Heart right ventricle (tissue), 16 donors: ENCODE results near the gene PRF1. TPM values are rescaled to one million over a fixed set of nuclear protein-coding genes. Genes with fewer than 3 reads are reported as not detected.
"Not testable (repeated sequence)": the region's sequence is repeated elsewhere in the genome, so short reads cannot be mapped to it uniquely, and the experiment has no call there.

Source experiments
- ATAC-seq, 8 donors: fragments of 200-7000 bp; cut with Tn5 transposase; one replicate each; pipeline ENCODE4 v1.9.1; 2020; ENCODE audit warnings: mild to moderate bottlenecking in 8 of 8, moderate library complexity in 8 of 8, moderate number of reproducible peaks in 1 of 8
- DNase-seq, 2 donors: peaks; one replicate each; pipeline ENCODE4 v3.0.0-alpha.2; 2020
- H3K27ac ChIP-seq, 10 donors: fragments of 200-600 bp; sonication (generic) in 2 of 10; one replicate each; pipeline versions ENCODE4 v1.5.0 to v1.8.0; 2020 to 2022; ENCODE audit warnings: mild to moderate bottlenecking in 3 of 10
- H3K27me3 ChIP-seq, 7 donors: fragments of 200-600 bp; one replicate each; pipeline ENCODE4 v1.8.0; 2021 to 2022; ENCODE audit warnings: mild to moderate bottlenecking in 2 of 7
- H3K36me3 ChIP-seq, 9 donors: fragments of 200-600 bp; sonication (generic) in 1 of 9; one replicate each; pipeline versions ENCODE4 v1.5.0 to v1.8.0; 2020 to 2022; ENCODE audit warnings: mild to moderate bottlenecking in 2 of 9
- H3K4me1 ChIP-seq, 9 donors: fragments of 200-600 bp; sonication (generic) in 1 of 9; one replicate each; pipeline versions ENCODE4 v1.5.0 to v1.8.0; 2020 to 2022; ENCODE audit warnings: mild to moderate bottlenecking in 4 of 9
- H3K4me3 ChIP-seq, 10 donors: fragments of 200-600 bp; sonication (generic) in 2 of 10; one replicate each; pipeline versions ENCODE4 v1.5.0 to v1.8.0; 2020 to 2022; ENCODE audit warnings: mild to moderate bottlenecking in 7 of 10, moderate library complexity in 2 of 10
- H3K9me3 ChIP-seq, 11 donors: fragments of 200-600 bp in 10 of 11; sonication (generic) in 2 of 11; one replicate each; pipeline versions ENCODE4 v1.5.0 to v1.8.0; 2013 to 2022; ENCODE audit warnings: mild to moderate bottlenecking in 2 of 11, control low read depth in 1 of 11, moderate library complexity in 1 of 11
- CTCF ChIP-seq, 9 donors: fragments of 200-600 bp; sonication (generic) in 2 of 9; IDR thresholded peaks; one replicate each; pipeline versions ENCODE4 v1.5.0 to v1.8.0; 2021 to 2022; ENCODE audit warnings: antibody characterized with exemption in 9 of 9, mild to moderate bottlenecking in 5 of 9, moderate library complexity in 1 of 9
- WGBS, 2 donors: extraction: QIAGEN DNeasy Blood & Tissue Kit; methylation state at CpG; one replicate each; pipeline ENCODE4 v1.1.7; 2013; ENCODE audit warnings: inconsistent platforms in 1 of 2; 5-methylcytosine and 5-hydroxymethylcytosine counted together
- intact Hi-C, 10 donors: fragments of 100-400 bp; cut with DNase I; formaldehyde crosslinking; loops; one replicate each; pipeline versions ENCODE4 v1.11.1 to v1.14.2; 2022
- polyA plus RNA-seq, 2 donors: library from polyadenylated mRNA; stranded (reverse); fragments of 200-250 nt; gene quantifications; one replicate each; pipeline ENCODE4 v1.2.3, GENCODE V29; 2013
- total RNA-seq, 10 donors: library from RNA; stranded (reverse); fragmentation: NEBNext Ultra II Directional in 3 of 10; extraction: Animal tissue kit (Norgen Biotek cat#: 25700) in 3 of 10; gene quantifications; one replicate each; pipeline versions ENCODE4 v1.2.1 to v1.2.4, GENCODE V29; 2021 to 2023
- donor health status: Arrhythmogenic right ventricular cardiomyopathy.
- donor health status: ischemic (EF 13 %, LVEDD 7.1; RV severe dilation, severe dysfunction).
- donor health status: healthy with polysubstance abuse.
- donor health status: DM: no; HTN: yes; CAD: no.
- donor health status: DM: no; HTN: no; CAD: no.
- donor health status: ischemic (EF 25% LVEDD 6.9; RV normal size, moderate dysfunction).
- donor health status: ischemic (EF 25% LVEDD 5.7; RV mildly dilated, moderate dysfunction).
- donor health status: healthy.
- donor health status: DM: yes; HTN: yes; CAD: no.
- donor health status: Ischemic cardiomyopathy.
- donor health status: ischemic (EF 35%, LVEDD 5.7; RV mildly dilated, moderate dysfunction).
- donor health status: nonischemic (EF 11% LVEDD 7.7; RV severe dilation, severe dysfunction).
- donor health status: DM: yes; HTN: yes; CAD: no.
- donor health status: PGD.
- donor health status: ischemic (EF 29% LVEDD 5.4; RV normal size, mild dysfunction).
- donor health status: nonischemic (EF 23%, LVEDD 6.1; RV moderate dilation, normal function).

Gene PRF1
- total and polyA plus RNA-seq, 12 donors = 0.33 to 13.8 (median 1.2) TPM

DNA sequence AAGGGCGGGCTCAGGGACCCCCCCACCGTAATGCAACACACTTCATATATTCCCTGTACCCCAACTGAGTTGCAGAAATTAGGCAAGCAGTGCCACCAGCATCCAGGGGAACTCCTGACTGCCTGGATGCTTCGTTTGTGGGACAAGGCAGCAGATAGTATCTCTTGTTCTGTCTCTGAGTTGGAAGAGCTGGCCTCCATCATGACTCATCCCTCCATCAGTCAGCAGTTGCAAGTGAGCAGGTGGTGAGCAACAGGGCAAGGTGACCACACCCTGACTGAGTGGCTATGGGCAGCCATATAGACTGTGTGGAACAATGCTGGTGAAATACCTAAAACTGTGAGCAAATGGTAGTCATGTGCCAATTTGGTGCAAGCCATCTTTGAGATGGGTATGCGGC is 47.0 kb upstream of the PRF1 start:
- Histone ChIP-seq H3K27me3 (no peaks in the 10 kb centered on the region), H3K36me3 (no peaks in the 10 kb centered on the region), H3K4me3 (no peak overlapping the region), H3K4me1 (peaks cover 4 to 19% (median 14%) of the 10 kb centered on the region in 9 donors), H3K27ac (no peak overlapping the region), H3K9me3 (peaks cover 0 to 19% (median 0%) of the 10 kb centered on the region in 11 donors)
- no peak for TF ChIP-seq CTCF (IDR thresholded peaks at IDR 0.05)
- ATAC-seq (no peak), DNase-seq (no peak)
- 72 to 80% methylated on average over 4 of the region's 4 CpGs for WGBS, 2 donors
- intact Hi-C loops = no loop called here

DNA sequence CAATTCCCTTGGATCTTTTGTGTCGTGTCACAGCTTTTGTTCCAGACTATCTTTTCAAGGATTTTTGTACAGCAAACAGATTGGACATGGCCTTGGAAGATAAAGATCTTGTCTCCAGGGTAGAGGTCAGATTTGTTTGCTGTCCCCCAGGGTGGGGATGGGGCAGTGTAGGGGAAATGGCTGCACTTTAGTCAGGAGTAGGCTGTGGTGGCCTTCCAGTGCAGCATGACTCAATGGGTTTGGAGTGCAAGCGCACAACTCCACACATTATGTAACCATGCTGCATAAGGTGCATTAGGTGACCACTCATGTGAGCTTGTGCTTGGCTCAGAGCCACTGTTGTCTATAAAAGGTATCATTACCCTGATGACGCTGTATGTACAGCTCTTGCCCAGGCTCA is 45.9 kb upstream of the PRF1 start:
- Histone ChIP-seq H3K27ac (no peak overlapping the region), H3K9me3 (peaks cover 0 to 19% (median 0%) of the 10 kb centered on the region in 11 donors), H3K27me3 (no peaks in the 10 kb centered on the region), H3K4me1 (peaks cover 4 to 12% (median 10%) of the 10 kb centered on the region in 9 donors), H3K4me3 (no peak overlapping the region), H3K36me3 (no peaks in the 10 kb centered on the region)
- DNase-seq (no peak), ATAC-seq (no peak)
- intact Hi-C loops = no loop called here
- no peak for TF ChIP-seq CTCF (IDR thresholded peaks at IDR 0.05)
- 95 to 98% methylated on average over 3 of the region's 3 CpGs for WGBS, 2 donors

- no peak for ATAC-seq
- Histone ChIP-seq H3K36me3 (no peaks in the 10 kb centered on the region), H3K27me3 (no peaks in the 10 kb centered on the region), H3K9me3 (peaks cover 0 to 18% (median 0%) of the 10 kb centered on the region in 11 donors), H3K4me3 (no peak overlapping the region), H3K27ac (no peak overlapping the region), H3K4me1 (no peaks in the 10 kb centered on the region)
- no peak for DNase-seq
- 60% methylated on average over 3 of the region's 3 CpGs for WGBS, 2 donors
- intact Hi-C loops = no loop called here
- no peak for TF ChIP-seq CTCF (IDR thresholded peaks at IDR 0.05)
Measured at GRCh38 chr10:70647086-70647485, 44.5 kb upstream of the PRF1 start.

GRCh38 chr10:70644959-70645358 is 42.4 kb upstream of the PRF1 start:
- ATAC-seq, intact Hi-C loops, H3K36me3 ChIP-seq, H3K4me1 ChIP-seq, H3K27ac ChIP-seq, H3K4me3 ChIP-seq, H3K9me3 ChIP-seq, DNase-seq, H3K27me3 ChIP-seq: not testable (repeated sequence)
- 59 to 83% methylated on average over 6 to 8 of the region's 8 CpGs for WGBS, 2 donors

DNA sequence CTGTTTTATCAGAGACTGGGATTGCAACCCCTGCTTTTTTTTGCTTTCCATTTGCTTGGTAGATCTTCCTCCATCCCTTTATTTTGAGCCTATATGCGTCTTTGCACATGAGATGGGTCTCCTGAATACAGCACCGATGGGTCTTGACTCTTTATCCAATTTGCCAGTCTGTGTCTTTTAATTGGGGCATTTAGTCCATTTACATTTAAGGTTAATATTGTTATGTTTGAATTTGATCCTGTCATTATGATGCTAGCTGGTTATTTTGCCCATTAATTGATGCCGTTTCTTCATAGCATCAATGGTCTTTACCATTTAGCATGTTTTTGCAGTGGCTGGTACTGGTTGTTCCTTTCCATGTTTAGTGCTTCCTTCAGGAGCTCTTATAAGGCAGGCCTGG is 40.7 kb upstream of the PRF1 start:
- intact Hi-C loops = not testable (repeated sequence)

DNA sequence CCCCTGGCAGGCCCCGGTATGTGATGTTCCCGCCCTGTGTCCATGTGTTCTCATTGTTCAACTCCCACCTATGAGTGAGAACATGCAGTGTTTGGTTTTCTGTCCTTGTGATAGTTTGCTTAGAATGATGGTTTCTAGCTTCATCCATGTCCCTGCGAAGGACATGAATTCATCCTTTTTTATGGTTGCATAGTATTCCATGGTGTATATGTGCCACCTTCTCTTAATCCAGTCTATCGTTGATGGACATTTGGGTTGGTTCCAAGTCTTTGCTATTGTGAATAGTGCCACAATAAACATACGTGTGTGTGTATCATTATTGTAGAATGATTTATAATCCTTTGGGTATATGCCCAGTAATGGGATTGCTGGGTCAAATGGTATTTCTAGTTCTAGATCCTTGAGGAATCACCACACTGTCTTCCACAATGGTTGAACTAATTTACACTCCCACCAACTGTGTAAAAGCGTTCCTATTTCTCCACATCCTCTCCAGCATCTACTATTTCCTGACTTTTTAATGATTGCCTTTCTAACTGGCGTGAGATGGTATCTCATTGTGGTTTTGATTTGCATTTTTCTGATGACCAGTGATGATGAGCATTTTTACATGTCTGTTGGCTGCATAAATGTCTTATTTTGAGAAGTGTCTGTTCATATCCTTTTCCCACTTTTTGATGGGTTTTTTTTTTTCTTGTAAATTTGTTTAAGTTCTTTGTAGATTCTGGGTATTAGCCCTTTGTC is 37.3 kb upstream of the PRF1 start:
- H3K36me3 ChIP-seq, H3K9me3 ChIP-seq, H3K27ac ChIP-seq, intact Hi-C loops, ATAC-seq, H3K4me3 ChIP-seq, H3K4me1 ChIP-seq, H3K27me3 ChIP-seq, DNase-seq: not testable (repeated sequence)
- WGBS, 2 donors = 88 to 89% methylated on average over 7 of the region's 7 CpGs

More for the DNA sequence above, 40.7 kb upstream of the PRF1 start:
- not testable (repeated sequence) for H3K4me1 ChIP-seq, DNase-seq, H3K9me3 ChIP-seq, H3K36me3 ChIP-seq, H3K27me3 ChIP-seq, H3K4me3 ChIP-seq, ATAC-seq, H3K27ac ChIP-seq
- WGBS, 2 donors = 95 to 97% methylated on average over 3 of the region's 3 CpGs

GRCh38 chr10:70634515-70634914 is 32.0 kb upstream of the PRF1 start:
- H3K9me3 ChIP-seq, H3K27ac ChIP-seq, H3K27me3 ChIP-seq, H3K4me1 ChIP-seq, DNase-seq, H3K36me3 ChIP-seq, H3K4me3 ChIP-seq, ATAC-seq, intact Hi-C loops: not testable (repeated sequence)
- 89 to 94% methylated on average over 5 of the region's 5 CpGs for WGBS, 2 donors
